Measurements from ENCODE around the gene NAGLU. TPM values are rescaled to one million over a fixed set of nuclear protein-coding genes. Genes with fewer than 3 reads are reported as not detected.

Gene NAGLU
- total and polyA plus RNA-seq, 2 experiments from 2014 or later, result 76.4 to 121 TPM

DNA sequence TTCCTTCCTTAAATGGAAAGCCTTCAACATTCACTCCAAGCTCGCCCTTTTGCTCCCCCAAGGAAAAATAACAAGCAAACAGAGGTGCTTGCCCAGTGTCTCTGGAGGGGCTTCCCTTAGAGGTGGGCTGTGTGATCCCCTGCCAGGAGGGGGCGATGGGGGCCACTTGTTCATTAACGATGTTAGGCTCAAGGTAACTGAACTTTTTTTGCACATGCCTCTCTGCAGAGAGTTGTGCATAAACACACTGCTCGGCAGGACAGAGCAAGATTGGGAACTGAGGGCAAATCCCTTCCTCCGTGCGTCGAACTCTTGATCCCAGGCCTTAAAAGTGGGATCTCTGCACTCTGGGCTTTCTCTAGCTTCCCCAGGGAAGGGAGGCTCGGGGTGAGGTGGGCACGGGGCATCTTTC lies 15.5 kb upstream of the NAGLU start:
- no peaks in the 10 kb centered on the region for H3K79me2 ChIP-seq
- H3K27ac ChIP-seq, result peak overlapping the region; percentile 97
- no peaks in the 10 kb centered on the region for H3K36me3 ChIP-seq (replicated peaks; ENCODE audit: insufficient read depth, low read depth)
- DNase-seq (ENCODE audit: low spot score), result no peak
- H2AFZ ChIP-seq, result no peak overlapping the region
- H3K27me3 ChIP-seq, result no peaks in the 10 kb centered on the region
- peaks cover 53% of the 10 kb centered on the region for H3K4me1 ChIP-seq (ENCODE audit: insufficient read depth)
- H4K20me1 ChIP-seq (ENCODE audit: insufficient read depth, poor library complexity, severe bottlenecking), result no peaks in the 10 kb centered on the region
- TF ChIP-seq EZH2phosphoT487 (IDR thresholded peaks at IDR 0.05; ENCODE audit: low read depth, severe bottlenecking, unreplicated experiment), result no peak
- no peak for TF ChIP-seq EZH2 (IDR thresholded peaks at IDR 0.05; ENCODE audit: borderline replicate concordance)
- TF ChIP-seq, protein P1, sequence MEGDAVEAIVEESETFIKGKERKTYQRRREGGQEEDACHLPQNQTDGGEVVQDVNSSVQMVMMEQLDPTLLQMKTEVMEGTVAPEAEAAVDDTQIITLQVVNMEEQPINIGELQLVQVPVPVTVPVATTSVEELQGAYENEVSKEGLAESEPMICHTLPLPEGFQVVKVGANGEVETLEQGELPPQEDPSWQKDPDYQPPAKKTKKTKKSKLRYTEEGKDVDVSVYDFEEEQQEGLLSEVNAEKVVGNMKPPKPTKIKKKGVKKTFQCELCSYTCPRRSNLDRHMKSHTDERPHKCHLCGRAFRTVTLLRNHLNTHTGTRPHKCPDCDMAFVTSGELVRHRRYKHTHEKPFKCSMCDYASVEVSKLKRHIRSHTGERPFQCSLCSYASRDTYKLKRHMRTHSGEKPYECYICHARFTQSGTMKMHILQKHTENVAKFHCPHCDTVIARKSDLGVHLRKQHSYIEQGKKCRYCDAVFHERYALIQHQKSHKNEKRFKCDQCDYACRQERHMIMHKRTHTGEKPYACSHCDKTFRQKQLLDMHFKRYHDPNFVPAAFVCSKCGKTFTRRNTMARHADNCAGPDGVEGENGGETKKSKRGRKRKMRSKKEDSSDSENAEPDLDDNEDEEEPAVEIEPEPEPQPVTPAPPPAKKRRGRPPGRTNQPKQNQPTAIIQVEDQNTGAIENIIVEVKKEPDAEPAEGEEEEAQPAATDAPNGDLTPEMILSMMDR (IDR thresholded peaks at IDR 0.05; ENCODE audit: poor library complexity), result peak; percentile 35
- H3K4me2 ChIP-seq, result peak overlapping the region; percentile 54
- H3K9me3 ChIP-seq (ENCODE audit: low read depth), result no peaks in the 10 kb centered on the region
- H3K9me2 ChIP-seq (replicated peaks; ENCODE audit: insufficient read depth), result no peaks in the 10 kb centered on the region
- 56% methylated on average over 9 of the region's 9 CpGs for WGBS (ENCODE audit: low lambda C conversion rate, missing lambda C conversion rate)
- no peak overlapping the region for H3K4me3 ChIP-seq

DNA sequence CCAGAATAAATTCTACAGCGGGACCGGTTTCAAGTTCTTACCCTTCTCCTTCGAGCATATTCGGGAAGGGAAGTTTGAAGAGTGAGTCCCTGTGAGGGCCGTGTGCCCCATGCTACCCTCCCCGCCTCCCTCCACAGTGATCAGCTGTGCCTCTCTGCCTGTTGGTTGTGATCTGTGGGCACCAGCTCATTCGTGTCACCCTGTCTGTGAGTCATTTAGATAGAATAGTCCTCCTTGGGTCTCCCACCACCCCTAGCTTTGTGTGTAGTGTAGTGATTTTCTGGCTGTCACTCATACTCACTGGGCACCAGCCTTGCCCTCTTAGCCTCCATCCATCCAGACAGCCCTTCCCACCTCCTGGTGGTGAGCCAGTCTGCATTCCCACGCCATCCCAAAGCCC lies 15.0 kb upstream of the NAGLU start:
- H3K4me3 ChIP-seq, result no peak overlapping the region
- peak overlapping the region; percentile 54 for H3K4me2 ChIP-seq
- no peaks in the 10 kb centered on the region for H3K9me2 ChIP-seq (replicated peaks; ENCODE audit: insufficient read depth)
- H3K27ac ChIP-seq, result peak overlapping the region; percentile 97
- peaks cover 53% of the 10 kb centered on the region for H3K4me1 ChIP-seq (ENCODE audit: insufficient read depth)
- no peaks in the 10 kb centered on the region for H3K27me3 ChIP-seq
- 91% methylated on average over 8 of the region's 8 CpGs for WGBS (ENCODE audit: low lambda C conversion rate, missing lambda C conversion rate)
- H3K79me2 ChIP-seq, result no peaks in the 10 kb centered on the region
- DNase-seq (ENCODE audit: low spot score), result no peak
- H3K9me3 ChIP-seq (ENCODE audit: low read depth), result no peaks in the 10 kb centered on the region
- TF ChIP-seq, protein P1 (IDR thresholded peaks at IDR 0.05; ENCODE audit: poor library complexity), result no peak
- TF ChIP-seq EZH2 (IDR thresholded peaks at IDR 0.05; ENCODE audit: borderline replicate concordance) (no peak), EZH2phosphoT487 (IDR thresholded peaks at IDR 0.05; ENCODE audit: low read depth, severe bottlenecking, unreplicated experiment) (no peak)
- H2AFZ ChIP-seq, result no peak overlapping the region
- H3K36me3 ChIP-seq (replicated peaks; ENCODE audit: insufficient read depth, low read depth), result no peaks in the 10 kb centered on the region
- H4K20me1 ChIP-seq (ENCODE audit: insufficient read depth, poor library complexity, severe bottlenecking), result no peaks in the 10 kb centered on the region

DNA sequence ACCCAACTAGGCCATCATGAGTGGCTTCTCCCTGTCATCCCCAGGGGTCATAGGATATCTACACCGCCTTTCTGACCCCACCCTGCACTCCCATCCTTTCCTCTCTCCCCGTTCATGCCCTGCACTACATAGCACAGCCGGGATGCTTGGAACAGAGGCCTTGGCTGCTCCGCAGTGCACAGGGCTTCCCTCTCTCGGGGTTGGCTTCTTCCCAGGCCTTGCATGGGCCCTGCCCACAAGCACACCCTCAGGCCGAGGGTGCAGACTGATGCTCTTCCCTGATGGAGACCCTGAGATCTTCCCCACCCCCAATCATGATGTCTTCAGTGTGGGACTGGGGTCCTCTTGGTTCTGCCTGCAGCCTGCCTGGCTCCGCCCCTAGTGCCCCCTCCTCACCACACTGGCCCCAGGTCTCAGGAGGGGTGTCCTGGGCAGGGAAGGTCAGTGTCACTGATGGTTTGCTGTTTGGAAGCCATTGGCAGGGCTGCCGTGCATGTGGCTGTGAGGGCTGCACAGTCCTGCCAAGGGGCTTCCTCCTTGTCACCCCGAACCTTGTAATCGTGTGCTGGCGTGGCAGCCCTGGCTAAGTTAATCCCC lies 14.3 kb upstream of the NAGLU start:
- WGBS (ENCODE audit: low lambda C conversion rate, missing lambda C conversion rate), result 89% methylated on average over 11 of the region's 11 CpGs
- Histone ChIP-seq H3K27me3 (no peaks in the 10 kb centered on the region), H3K27ac (peak overlapping the region; percentile 97), H2AFZ (no peak overlapping the region), H3K9me3 (ENCODE audit: low read depth) (no peaks in the 10 kb centered on the region), H4K20me1 (ENCODE audit: insufficient read depth, poor library complexity, severe bottlenecking) (no peaks in the 10 kb centered on the region), H3K79me2 (no peaks in the 10 kb centered on the region), H3K4me3 (no peak overlapping the region), H3K36me3 (replicated peaks; ENCODE audit: insufficient read depth, low read depth) (no peaks in the 10 kb centered on the region), H3K4me2 (no peak overlapping the region), H3K9me2 (replicated peaks; ENCODE audit: insufficient read depth) (no peaks in the 10 kb centered on the region), H3K4me1 (ENCODE audit: insufficient read depth) (peaks cover 49% of the 10 kb centered on the region)
- TF ChIP-seq EZH2 (IDR thresholded peaks at IDR 0.05; ENCODE audit: borderline replicate concordance), result no peak
- TF ChIP-seq, protein P1 (IDR thresholded peaks at IDR 0.05; ENCODE audit: poor library complexity), result no peak
- no peak for TF ChIP-seq EZH2phosphoT487 (IDR thresholded peaks at IDR 0.05; ENCODE audit: low read depth, severe bottlenecking, unreplicated experiment)
- no peak for DNase-seq (ENCODE audit: low spot score)
